Measurements from ENCODE around the gene MAEA.

DNA sequence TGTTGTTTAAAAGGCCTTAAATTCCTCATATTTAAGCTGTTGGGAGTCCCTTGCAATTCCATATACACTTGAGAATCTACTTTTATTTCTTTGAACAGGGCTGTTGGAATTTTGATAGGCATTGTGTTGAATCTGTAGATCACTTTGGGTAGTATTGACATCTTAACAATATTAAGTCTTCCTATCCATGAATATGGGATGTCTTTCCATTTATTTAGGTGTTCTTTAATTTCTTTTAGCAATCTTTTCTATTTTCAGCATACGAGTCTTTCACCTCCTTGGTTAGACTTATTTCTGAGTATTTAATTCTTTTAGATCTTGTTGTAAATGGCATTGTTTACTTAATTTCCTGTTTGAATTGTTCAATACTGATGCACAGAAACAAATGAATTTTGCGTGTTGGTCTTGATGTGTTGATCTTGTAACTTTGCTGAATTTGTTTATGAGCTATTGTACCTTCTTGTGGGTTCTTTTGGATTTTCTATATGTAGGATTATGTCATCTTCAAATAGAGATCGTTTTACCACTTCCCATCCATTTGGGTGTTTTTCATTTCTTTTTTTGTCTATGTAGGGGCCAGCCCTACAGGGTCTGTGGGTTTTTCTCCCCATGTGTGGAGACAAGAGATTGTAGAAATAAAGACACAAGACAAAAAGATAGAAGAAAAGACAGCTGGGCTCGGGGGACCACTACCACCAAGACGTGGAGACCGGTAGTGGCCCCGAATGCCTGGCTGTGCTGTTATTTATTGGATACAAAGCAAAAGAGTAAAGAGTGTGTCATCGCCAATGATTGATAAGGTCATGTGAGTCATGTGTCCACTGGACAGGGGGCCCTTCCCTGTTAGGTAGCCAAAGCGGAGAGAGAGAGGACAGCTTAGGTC, 22.6 kb upstream of the MAEA start:
- TF ChIP-seq EP300 (IDR thresholded peaks at IDR 0.05) (no peak), POLR2A (IDR thresholded peaks at IDR 0.05) (no peak)
